GM10266 (cell line): ENCODE measurements around the gene ACAP1.

ENCODE experiments used
- DNase-seq: peaks from one replicate; pipeline ENCODE4 v3.0.0; 2012; ENCODE audit errors: extremely low spot score
- CTCF ChIP-seq: IDR thresholded peaks from 2 replicates; pipeline ENCODE4 v1.5.1; 2012; ENCODE audit warnings: mild to moderate bottlenecking, low read depth; ENCODE audit not compliant: control insufficient read depth, insufficient read depth; ENCODE audit errors: missing control alignments

The ACAP1 gene

GRCh38 chr17:7306911-7307685 is 29.2 kb upstream of the ACAP1 start, which contains the start of gene EIF5A:
TSS of gene EIF5A (plus strand) at chr17:7307628. CDS start at chr17:7309636, 2,008 bp downstream.
- DNase-seq, result peak; percentile 99
- TF ChIP-seq CTCF, result no peak

GRCh38 chr17:7307686-7308624 is 28.4 kb upstream of the ACAP1 start:
- no peak for DNase-seq
- TF ChIP-seq CTCF, result no peak

- DNase-seq, result peak; percentile 87
- TF ChIP-seq CTCF, result no peak
Observed at GRCh38 chr17:7308625-7309433, 27.5 kb upstream of the ACAP1 start.

GRCh38 chr17:7309628-7310027 is 26.7 kb upstream of the ACAP1 start:
- no peak for TF ChIP-seq CTCF
- no peak for DNase-seq

- no peak for DNase-seq
- TF ChIP-seq CTCF, result no peak
Observed at GRCh38 chr17:7311110-7311705, 25.1 kb upstream of the ACAP1 start.

GRCh38 chr17:7312432-7313087 is 23.8 kb upstream of the ACAP1 start:
- peak; percentile 5 for DNase-seq

More at GRCh38 chr17:7312432-7313087, 23.8 kb upstream of the ACAP1 start:
- TF ChIP-seq CTCF, result no peak
